ENCODE measurements around the gene KDM1B. TPM values are rescaled to one million over a fixed set of nuclear protein-coding genes. Genes with fewer than 3 reads are reported as not detected.
A peak's percentile ranks its signal among the peaks of the same experiment; 100 is the strongest.
"Not testable (repeated sequence)": the region's sequence is repeated elsewhere in the genome, so short reads cannot be mapped to it uniquely, and the experiment has no call there.

KDM1B gene
- total and polyA plus RNA-seq, 9 donors = 16.3 to 29.7 (median 22.6) TPM

GRCh38 chr6:18147616-18148015 is 7.6 kb upstream of the KDM1B start:
- no peak for DNase-seq

GRCh38 chr6:18148304-18149025 is 6.8 kb upstream of the KDM1B start:
- no peak overlapping the region for H3K4me3 ChIP-seq (ENCODE audit: low read length)
- no peaks in the 10 kb centered on the region for H3K4me1 ChIP-seq (ENCODE audit: control insufficient read depth, insufficient read depth, low read length)
- no peaks in the 10 kb centered on the region for H3K36me3 ChIP-seq (ENCODE audit: control insufficient read depth, insufficient read depth, low read length)
- H3K27me3 ChIP-seq (ENCODE audit: control insufficient read depth, insufficient read depth, low read length) = no peaks in the 10 kb centered on the region
- 77% methylated on average over 1 of the region's 5 CpGs for WGBS (ENCODE audit: insufficient coverage)
- DNase-seq = no peak
- H3K9me3 ChIP-seq (replicated peaks; ENCODE audit: control insufficient read depth, low read depth, low read length) = no peaks in the 10 kb centered on the region
- H3K27ac ChIP-seq (ENCODE audit: low read length) = no peak overlapping the region

More at GRCh38 chr6:18147616-18148015, 7.6 kb upstream of the KDM1B start:
- H3K4me1 ChIP-seq (ENCODE audit: control insufficient read depth, insufficient read depth, low read length) = no peaks in the 10 kb centered on the region
- no peaks in the 10 kb centered on the region for H3K36me3 ChIP-seq (ENCODE audit: control insufficient read depth, insufficient read depth, low read length)
- no peaks in the 10 kb centered on the region for H3K27me3 ChIP-seq (ENCODE audit: control insufficient read depth, insufficient read depth, low read length)
- no CpG with 5 or more reads among the region's 2 CpGs for WGBS (ENCODE audit: insufficient coverage)
- no peak overlapping the region for H3K27ac ChIP-seq (ENCODE audit: low read length)
- no peaks in the 10 kb centered on the region for H3K9me3 ChIP-seq (replicated peaks; ENCODE audit: control insufficient read depth, low read depth, low read length)
- no peak overlapping the region for H3K4me3 ChIP-seq (ENCODE audit: low read length)

DNA sequence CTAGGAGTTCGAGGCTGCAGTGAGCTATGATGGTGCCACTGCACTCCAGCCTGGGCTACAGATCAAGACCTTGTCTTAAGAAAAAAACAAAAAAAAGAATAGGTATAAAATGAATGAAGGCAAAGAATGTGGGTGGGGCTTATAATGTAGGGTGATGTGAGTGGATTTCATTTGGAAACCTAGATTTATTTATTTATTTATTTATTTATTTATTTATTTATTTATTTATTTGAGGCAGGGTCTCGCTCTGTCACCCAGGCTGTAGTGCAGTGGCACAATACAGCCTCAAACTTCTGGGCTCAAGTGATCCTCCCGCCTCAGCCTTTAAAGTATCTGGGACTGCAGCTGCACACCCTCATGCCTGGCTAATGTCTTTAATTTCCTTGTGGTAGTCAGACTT is 3.8 kb upstream of the KDM1B start:
- H3K27me3 ChIP-seq (ENCODE audit: control insufficient read depth, insufficient read depth, low read length); H3K4me1 ChIP-seq (ENCODE audit: control insufficient read depth, insufficient read depth, low read length); H3K9me3 ChIP-seq (replicated peaks; ENCODE audit: control insufficient read depth, low read depth, low read length); H3K27ac ChIP-seq (ENCODE audit: low read length); DNase-seq; H3K4me3 ChIP-seq (ENCODE audit: low read length); H3K36me3 ChIP-seq (ENCODE audit: control insufficient read depth, insufficient read depth, low read length): not testable (repeated sequence)
- WGBS (ENCODE audit: insufficient coverage) = 84% methylated on average over 3 of the region's 3 CpGs

DNA sequence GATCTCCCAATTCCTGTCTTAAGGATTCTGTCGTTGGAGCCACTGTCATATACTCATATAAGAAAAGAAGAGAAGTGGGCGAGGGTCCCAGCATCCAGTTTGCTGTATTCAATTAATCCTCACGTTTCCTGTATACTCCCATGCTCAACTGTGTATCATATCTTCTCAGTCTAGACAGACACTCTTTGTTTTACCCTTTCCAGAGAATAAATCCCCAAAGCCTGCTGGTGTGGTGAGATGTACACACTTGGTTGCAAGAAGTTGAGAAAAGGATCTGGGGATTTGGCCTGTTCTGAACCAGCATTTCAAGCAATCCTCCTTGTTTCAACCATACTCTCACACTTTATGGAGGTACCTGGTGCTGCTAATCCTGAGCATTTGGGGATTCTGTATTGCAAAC is 3.4 kb upstream of the KDM1B start:
- H3K4me1 ChIP-seq (ENCODE audit: control insufficient read depth, insufficient read depth, low read length) = peaks cover 8% of the 10 kb centered on the region
- no peaks in the 10 kb centered on the region for H3K27me3 ChIP-seq (ENCODE audit: control insufficient read depth, insufficient read depth, low read length)
- no CpG with 5 or more reads among the region's 3 CpGs for WGBS (ENCODE audit: insufficient coverage)
- no peaks in the 10 kb centered on the region for H3K9me3 ChIP-seq (replicated peaks; ENCODE audit: control insufficient read depth, low read depth, low read length)
- H3K36me3 ChIP-seq (ENCODE audit: control insufficient read depth, insufficient read depth, low read length) = no peaks in the 10 kb centered on the region
- H3K4me3 ChIP-seq (ENCODE audit: low read length) = no peak overlapping the region
- DNase-seq = no peak
- H3K27ac ChIP-seq (ENCODE audit: low read length) = no peak overlapping the region

GRCh38 chr6:18153311-18153703 is 1.9 kb upstream of the KDM1B start:
- no peak overlapping the region for H3K27ac ChIP-seq (ENCODE audit: low read length)
- H3K4me3 ChIP-seq (ENCODE audit: low read length) = no peak overlapping the region
- no peaks in the 10 kb centered on the region for H3K36me3 ChIP-seq (ENCODE audit: control insufficient read depth, insufficient read depth, low read length)
- peaks cover 8% of the 10 kb centered on the region for H3K4me1 ChIP-seq (ENCODE audit: control insufficient read depth, insufficient read depth, low read length)
- DNase-seq = no peak
- H3K9me3 ChIP-seq (replicated peaks; ENCODE audit: control insufficient read depth, low read depth, low read length) = no peaks in the 10 kb centered on the region
- no peaks in the 10 kb centered on the region for H3K27me3 ChIP-seq (ENCODE audit: control insufficient read depth, insufficient read depth, low read length)

DNA sequence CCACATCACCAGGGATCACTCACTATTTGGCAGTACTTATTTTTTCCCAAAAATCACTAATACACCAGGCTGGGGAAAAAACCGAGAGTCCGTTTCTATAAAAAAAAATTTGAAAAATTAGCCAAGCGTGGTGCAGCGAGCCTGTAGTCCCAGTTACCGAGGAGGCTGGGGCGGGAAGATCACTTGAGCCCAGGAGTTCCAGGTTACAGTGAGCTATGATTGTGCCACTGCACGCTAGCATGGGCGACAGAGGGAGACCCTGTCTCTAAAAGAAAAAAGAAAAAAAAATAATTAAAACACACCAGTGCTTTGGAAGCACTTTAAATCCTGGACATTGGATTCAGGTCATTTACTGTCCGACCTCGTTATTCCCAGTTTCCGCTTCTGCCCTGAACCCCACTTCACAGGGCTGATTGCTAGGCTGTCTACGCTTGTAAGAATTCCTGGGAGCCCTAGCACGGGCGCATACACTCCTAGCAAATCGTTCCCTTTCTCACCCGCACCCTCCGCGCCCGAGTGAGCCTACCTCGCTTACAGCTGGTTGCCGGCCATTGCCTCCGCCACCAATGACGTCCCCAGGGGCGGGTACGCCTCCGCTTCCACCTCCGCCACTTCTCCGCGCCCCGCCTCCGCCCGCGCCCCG is 594 bp upstream of the KDM1B start, which contains the start of gene TPMT:
Gene TPMT, minus strand, starts transcription at position 571 of the 643 bp plus-strand sequence. CDS start 5,950 bp downstream, outside the sequence.
- Histone ChIP-seq H3K4me3 (ENCODE audit: low read length) (peak within 1 kb of the TSS; percentile 98), H3K4me1 (ENCODE audit: control insufficient read depth, insufficient read depth, low read length) (peaks cover 8% of the 10 kb centered on the region), H3K9me3 (replicated peaks; ENCODE audit: control insufficient read depth, low read depth, low read length) (no peaks in the 10 kb centered on the region), H3K36me3 (ENCODE audit: control insufficient read depth, insufficient read depth, low read length) (no peaks in the 10 kb centered on the region), H3K27ac (ENCODE audit: low read length) (peak within 1 kb of the TSS; percentile 92), H3K27me3 (ENCODE audit: control insufficient read depth, insufficient read depth, low read length) (no peaks in the 10 kb centered on the region)
- 0% methylated on average over 28 of the region's 34 CpGs for WGBS (ENCODE audit: insufficient coverage)
- no peak for DNase-seq

GRCh38 chr6:18155864-18156421 is 721 bp downstream of the KDM1B start:
- no peaks in the 10 kb centered on the region for H3K27me3 ChIP-seq (ENCODE audit: control insufficient read depth, insufficient read depth, low read length)

GRCh38 chr6:18160911-18161310 is 5.7 kb downstream of the KDM1B start:
- no peaks in the 10 kb centered on the region for H3K27me3 ChIP-seq (ENCODE audit: control insufficient read depth, insufficient read depth, low read length)
- peaks cover 10% of the 10 kb centered on the region for H3K4me1 ChIP-seq (ENCODE audit: control insufficient read depth, insufficient read depth, low read length)
- no peaks in the 10 kb centered on the region for H3K9me3 ChIP-seq (replicated peaks; ENCODE audit: control insufficient read depth, low read depth, low read length)
- peak overlapping the region; percentile 76 for H3K27ac ChIP-seq (ENCODE audit: low read length)
- no CpG with 5 or more reads among the region's 1 CpG for WGBS (ENCODE audit: insufficient coverage)
- DNase-seq = no peak
- peaks cover 13% of the 10 kb centered on the region for H3K36me3 ChIP-seq (ENCODE audit: control insufficient read depth, insufficient read depth, low read length)
- no peak overlapping the region for H3K4me3 ChIP-seq (ENCODE audit: low read length)

More at GRCh38 chr6:18155864-18156421, 721 bp downstream of the KDM1B start:
- Histone ChIP-seq H3K36me3 (ENCODE audit: control insufficient read depth, insufficient read depth, low read length) (peaks cover 2% of the 10 kb centered on the region), H3K9me3 (replicated peaks; ENCODE audit: control insufficient read depth, low read depth, low read length) (no peaks in the 10 kb centered on the region), H3K27ac (ENCODE audit: low read length) (peak overlapping the region; percentile 83), H3K4me1 (ENCODE audit: control insufficient read depth, insufficient read depth, low read length) (peaks cover 8% of the 10 kb centered on the region), H3K4me3 (ENCODE audit: low read length) (peak overlapping the region; percentile 98)
- DNase-seq = peak; percentile 60
- WGBS (ENCODE audit: insufficient coverage) = 3% methylated on average over 24 of the region's 26 CpGs

GRCh38 chr6:18161431-18161830 is 6.2 kb downstream of the KDM1B start:
- Histone ChIP-seq H3K9me3 (replicated peaks; ENCODE audit: control insufficient read depth, low read depth, low read length) (no peaks in the 10 kb centered on the region), H3K27ac (ENCODE audit: low read length) (peak overlapping the region; percentile 76), H3K36me3 (ENCODE audit: control insufficient read depth, insufficient read depth, low read length) (peaks cover 16% of the 10 kb centered on the region), H3K27me3 (ENCODE audit: control insufficient read depth, insufficient read depth, low read length) (no peaks in the 10 kb centered on the region), H3K4me3 (ENCODE audit: low read length) (no peak overlapping the region), H3K4me1 (ENCODE audit: control insufficient read depth, insufficient read depth, low read length) (peaks cover 6% of the 10 kb centered on the region)
- peak; percentile 35 for DNase-seq
- no CpG with 5 or more reads among the region's 2 CpGs for WGBS (ENCODE audit: insufficient coverage)

DNA sequence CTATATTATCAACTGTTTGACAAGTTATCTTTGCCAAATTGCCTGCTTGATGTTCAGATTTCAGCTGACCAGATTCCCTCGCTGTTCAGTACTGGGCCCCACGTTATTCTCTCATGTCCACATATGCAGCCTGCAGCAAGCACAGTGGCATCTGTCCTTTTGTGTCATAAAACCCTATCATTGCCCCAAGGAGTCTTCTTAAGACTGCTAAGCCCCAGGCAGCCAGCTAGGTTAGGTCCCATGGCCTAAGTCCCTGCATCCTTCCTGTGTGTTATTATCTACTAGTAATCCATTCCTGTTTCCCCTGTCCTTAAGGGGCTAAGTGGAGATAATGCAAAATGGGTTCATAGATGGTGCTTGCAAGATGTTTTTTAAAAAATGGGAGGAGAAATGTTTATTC is 7.2 kb downstream of the KDM1B start:
- 88% methylated on average over 2 of the region's 2 CpGs for WGBS (ENCODE audit: insufficient coverage)
- H3K27me3 ChIP-seq (ENCODE audit: control insufficient read depth, insufficient read depth, low read length) = no peaks in the 10 kb centered on the region
- H3K4me1 ChIP-seq (ENCODE audit: control insufficient read depth, insufficient read depth, low read length) = peaks cover 6% of the 10 kb centered on the region
- no peak overlapping the region for H3K27ac ChIP-seq (ENCODE audit: low read length)
- H3K36me3 ChIP-seq (ENCODE audit: control insufficient read depth, insufficient read depth, low read length) = peaks cover 23% of the 10 kb centered on the region
- no peak for DNase-seq
- H3K4me3 ChIP-seq (ENCODE audit: low read length) = no peak overlapping the region
- no peaks in the 10 kb centered on the region for H3K9me3 ChIP-seq (replicated peaks; ENCODE audit: control insufficient read depth, low read depth, low read length)
